ENCODE measurements around the gene TTYH1. TPM values are rescaled to one million over a fixed set of nuclear protein-coding genes. Genes with fewer than 3 reads are reported as not detected.

TTYH1 gene
- total RNA-seq, 1 experiment from 2014 or later: 0.62 TPM

DNA sequence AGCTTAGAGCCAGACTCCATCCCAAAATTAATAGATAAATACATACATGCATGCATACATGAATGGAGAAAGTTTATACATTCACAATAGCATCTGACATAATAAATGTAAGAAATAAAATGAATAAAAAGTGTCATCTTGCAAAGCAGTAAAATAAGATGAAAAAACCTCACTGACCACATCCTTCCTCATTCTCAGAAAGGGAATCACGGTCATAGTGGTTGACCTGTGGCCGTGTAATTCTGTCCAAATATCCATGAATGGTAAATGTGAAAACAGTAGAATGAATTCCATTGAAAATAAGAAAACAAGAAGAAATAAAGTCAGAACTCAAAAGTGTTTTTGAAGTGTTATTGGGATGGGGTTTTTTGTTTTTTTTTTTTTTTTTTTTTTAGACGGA lies 67.6 kb downstream of the TTYH1 start:
- H3K27ac ChIP-seq (ENCODE audit: low read length): no peak overlapping the region
- ChIA-PET CTCF (no interaction called here), POLR2A (no interaction called here)
- TF ChIP-seq TCF7L2 (IDR thresholded peaks at IDR 0.05; ENCODE audit: low read depth, low read length) (no peak), SIN3A (IDR thresholded peaks at IDR 0.05; ENCODE audit: borderline replicate concordance, insufficient read depth, low read depth, low read length) (no peak), POLR2AphosphoS5 (IDR thresholded peaks at IDR 0.05; ENCODE audit: low read depth, low read length) (no peak)
- TF ChIP-seq, protein P1, sequence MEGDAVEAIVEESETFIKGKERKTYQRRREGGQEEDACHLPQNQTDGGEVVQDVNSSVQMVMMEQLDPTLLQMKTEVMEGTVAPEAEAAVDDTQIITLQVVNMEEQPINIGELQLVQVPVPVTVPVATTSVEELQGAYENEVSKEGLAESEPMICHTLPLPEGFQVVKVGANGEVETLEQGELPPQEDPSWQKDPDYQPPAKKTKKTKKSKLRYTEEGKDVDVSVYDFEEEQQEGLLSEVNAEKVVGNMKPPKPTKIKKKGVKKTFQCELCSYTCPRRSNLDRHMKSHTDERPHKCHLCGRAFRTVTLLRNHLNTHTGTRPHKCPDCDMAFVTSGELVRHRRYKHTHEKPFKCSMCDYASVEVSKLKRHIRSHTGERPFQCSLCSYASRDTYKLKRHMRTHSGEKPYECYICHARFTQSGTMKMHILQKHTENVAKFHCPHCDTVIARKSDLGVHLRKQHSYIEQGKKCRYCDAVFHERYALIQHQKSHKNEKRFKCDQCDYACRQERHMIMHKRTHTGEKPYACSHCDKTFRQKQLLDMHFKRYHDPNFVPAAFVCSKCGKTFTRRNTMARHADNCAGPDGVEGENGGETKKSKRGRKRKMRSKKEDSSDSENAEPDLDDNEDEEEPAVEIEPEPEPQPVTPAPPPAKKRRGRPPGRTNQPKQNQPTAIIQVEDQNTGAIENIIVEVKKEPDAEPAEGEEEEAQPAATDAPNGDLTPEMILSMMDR (IDR thresholded peaks at IDR 0.05): no peak
- TF ChIP-seq, protein P2, sequence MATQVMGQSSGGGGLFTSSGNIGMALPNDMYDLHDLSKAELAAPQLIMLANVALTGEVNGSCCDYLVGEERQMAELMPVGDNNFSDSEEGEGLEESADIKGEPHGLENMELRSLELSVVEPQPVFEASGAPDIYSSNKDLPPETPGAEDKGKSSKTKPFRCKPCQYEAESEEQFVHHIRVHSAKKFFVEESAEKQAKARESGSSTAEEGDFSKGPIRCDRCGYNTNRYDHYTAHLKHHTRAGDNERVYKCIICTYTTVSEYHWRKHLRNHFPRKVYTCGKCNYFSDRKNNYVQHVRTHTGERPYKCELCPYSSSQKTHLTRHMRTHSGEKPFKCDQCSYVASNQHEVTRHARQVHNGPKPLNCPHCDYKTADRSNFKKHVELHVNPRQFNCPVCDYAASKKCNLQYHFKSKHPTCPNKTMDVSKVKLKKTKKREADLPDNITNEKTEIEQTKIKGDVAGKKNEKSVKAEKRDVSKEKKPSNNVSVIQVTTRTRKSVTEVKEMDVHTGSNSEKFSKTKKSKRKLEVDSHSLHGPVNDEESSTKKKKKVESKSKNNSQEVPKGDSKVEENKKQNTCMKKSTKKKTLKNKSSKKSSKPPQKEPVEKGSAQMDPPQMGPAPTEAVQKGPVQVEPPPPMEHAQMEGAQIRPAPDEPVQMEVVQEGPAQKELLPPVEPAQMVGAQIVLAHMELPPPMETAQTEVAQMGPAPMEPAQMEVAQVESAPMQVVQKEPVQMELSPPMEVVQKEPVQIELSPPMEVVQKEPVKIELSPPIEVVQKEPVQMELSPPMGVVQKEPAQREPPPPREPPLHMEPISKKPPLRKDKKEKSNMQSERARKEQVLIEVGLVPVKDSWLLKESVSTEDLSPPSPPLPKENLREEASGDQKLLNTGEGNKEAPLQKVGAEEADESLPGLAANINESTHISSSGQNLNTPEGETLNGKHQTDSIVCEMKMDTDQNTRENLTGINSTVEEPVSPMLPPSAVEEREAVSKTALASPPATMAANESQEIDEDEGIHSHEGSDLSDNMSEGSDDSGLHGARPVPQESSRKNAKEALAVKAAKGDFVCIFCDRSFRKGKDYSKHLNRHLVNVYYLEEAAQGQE (IDR thresholded peaks at IDR 0.05; ENCODE audit: insufficient read depth in 1 of 2, low read depth in 2 of 2, low read length in 1 of 2): no peak
- ATAC-seq (no peak), DNase-seq (ENCODE audit: low read depth, low spot score) (no peak)
- in situ Hi-C loops (cut with HindIII; ENCODE audit: low pct_unique_long_range_greater_than_20kb, low sequenced_read_pairs): no loop called here
- H3K36me3 ChIP-seq (ENCODE audit: control insufficient read depth, insufficient read depth, low read length): no peaks in the 10 kb centered on the region
- H3K27me3 ChIP-seq (ENCODE audit: control insufficient read depth, insufficient read depth, low read length): no peaks in the 10 kb centered on the region
- H3K4me3 ChIP-seq (ENCODE audit: low read depth in 2 of 2, low read length in 2 of 2): no peak overlapping the region
- intact Hi-C loops (cut with micrococcal nuclease; ENCODE audit: unreplicated experiment): loop anchor here (5.0 to 10.0 kb wide), 2 partner anchors 72 to 194 kb away; no protein-coding TSS in a partner anchor
- BruUV-seq (replicated peaks): no TSS peak
- no peaks in the 10 kb centered on the region for H3K9me3 ChIP-seq (ENCODE audit: control insufficient read depth, insufficient read depth, low read depth, low read length)
- no peaks in the 10 kb centered on the region for H3K4me1 ChIP-seq (ENCODE audit: control insufficient read depth, insufficient read depth, low read length)

DNA sequence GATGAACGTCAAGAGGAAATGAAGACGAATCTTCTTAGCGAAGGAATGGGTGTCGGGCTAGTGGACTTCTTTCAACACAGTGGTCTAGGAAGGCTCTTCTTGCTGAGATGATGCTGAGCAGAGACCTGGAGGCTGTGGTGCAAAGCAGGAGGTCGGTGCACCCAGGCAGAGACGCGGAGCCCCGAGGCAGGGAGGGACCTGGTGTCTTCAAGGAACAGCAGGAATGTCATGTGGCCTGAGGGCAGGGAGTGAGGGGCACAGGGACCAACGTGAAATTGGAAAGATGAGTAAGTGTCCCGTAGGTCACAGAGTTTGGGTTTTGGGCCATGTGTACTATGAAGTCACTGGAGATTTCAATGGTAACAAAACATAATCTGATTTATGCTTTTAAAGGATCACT lies 69.2 kb downstream of the TTYH1 start:
- BruUV-seq (replicated peaks): no TSS peak
- TF ChIP-seq, protein P2 (IDR thresholded peaks at IDR 0.05; ENCODE audit: insufficient read depth in 1 of 2, low read depth in 2 of 2, low read length in 1 of 2): no peak
- TF ChIP-seq SIN3A (IDR thresholded peaks at IDR 0.05; ENCODE audit: borderline replicate concordance, insufficient read depth, low read depth, low read length) (no peak), TCF7L2 (IDR thresholded peaks at IDR 0.05; ENCODE audit: low read depth, low read length) (no peak), POLR2AphosphoS5 (IDR thresholded peaks at IDR 0.05; ENCODE audit: low read depth, low read length) (no peak)
- TF ChIP-seq, protein P1 (IDR thresholded peaks at IDR 0.05): no peak
- POLR2A ChIA-PET: no interaction called here
- H3K36me3 ChIP-seq (ENCODE audit: control insufficient read depth, insufficient read depth, low read length): no peaks in the 10 kb centered on the region
- no peak overlapping the region for H3K4me3 ChIP-seq (ENCODE audit: low read depth in 2 of 2, low read length in 2 of 2)
- H3K27me3 ChIP-seq (ENCODE audit: control insufficient read depth, insufficient read depth, low read length): peaks cover 7% of the 10 kb centered on the region; the same call in 1 of the 2 replicates
- no peak overlapping the region for H3K27ac ChIP-seq (ENCODE audit: low read length)
- no peaks in the 10 kb centered on the region for H3K4me1 ChIP-seq (ENCODE audit: control insufficient read depth, insufficient read depth, low read length)
- DNase-seq (ENCODE audit: low read depth, low spot score) (no peak), ATAC-seq (no peak)
- H3K9me3 ChIP-seq (ENCODE audit: control insufficient read depth, insufficient read depth, low read depth, low read length): no peaks in the 10 kb centered on the region
- in situ Hi-C loops (cut with HindIII; ENCODE audit: low pct_unique_long_range_greater_than_20kb, low sequenced_read_pairs): no loop called here
- CTCF ChIA-PET: no interaction called here
- intact Hi-C loops (cut with micrococcal nuclease; ENCODE audit: unreplicated experiment): loop anchor here (5.0 to 10.0 kb wide), 2 partner anchors 70 to 193 kb away; no protein-coding TSS in a partner anchor
